B cell (primary cell): ENCODE results near the gene TRAF5.

ENCODE experiments used
- CTCF ChIP-seq: fragments of 200-600 bp; IDR thresholded peaks from one replicate; pipeline ENCODE4 v1.8.0; 2022; ENCODE audit warnings: antibody characterized with exemption, mild to moderate bottlenecking
- EZH2 ChIP-seq: IDR thresholded peaks from 2 replicates; pipeline ENCODE4 v1.6.1; 2012; ENCODE audit warnings: borderline replicate concordance, low read depth, mild to moderate bottlenecking, moderate library complexity, low read length; ENCODE audit not compliant: insufficient read depth, poor library complexity, severe bottlenecking

DNA sequence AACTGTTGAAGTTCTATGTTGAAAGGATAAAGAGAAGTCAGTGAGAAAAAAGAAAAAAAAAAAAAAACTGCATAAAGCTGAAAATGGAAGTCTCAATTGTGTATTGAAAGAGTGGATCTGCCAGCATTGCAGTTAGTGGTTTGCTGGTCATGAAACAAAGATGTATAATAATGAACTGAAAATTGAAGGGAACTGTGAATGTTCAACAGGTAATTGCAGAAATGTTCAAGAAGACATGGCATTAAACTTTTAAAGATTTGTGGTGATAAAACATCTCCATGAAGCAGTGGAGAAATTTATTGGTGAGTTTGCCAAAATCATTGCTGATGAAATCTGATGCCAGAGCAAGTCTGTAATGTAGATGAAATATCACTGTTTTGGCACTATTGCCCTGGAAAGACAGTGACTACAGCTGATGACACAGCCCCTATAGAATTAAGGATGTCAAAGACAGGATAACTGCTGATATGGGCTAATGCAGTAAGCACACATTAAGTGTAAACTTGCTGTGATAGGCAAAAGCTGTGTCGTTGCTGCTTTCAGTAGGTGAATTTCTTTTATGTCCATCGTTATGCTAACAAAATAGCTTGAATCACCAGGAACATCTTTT is 94.3 kb downstream of the TRAF5 start:
- no peak for TF ChIP-seq CTCF
- TF ChIP-seq EZH2: no peak
